Mucosa of descending colon (tissue), 3 donors: ENCODE data around the gene COL8A1. TPM values are rescaled to one million over a fixed set of nuclear protein-coding genes. Genes with fewer than 3 reads are reported as not detected.

ENCODE experiments used
- ATAC-seq: fragments of 200-7000 bp; cut with Tn5 transposase; one replicate; pipeline ENCODE4 v1.9.1; 2020; ENCODE audit warnings: mild to moderate bottlenecking, moderate library complexity
- DNase-seq, 3 donors: peaks; one replicate each; pipeline ENCODE4 v3.0.0-alpha.2; 2020
- H3K36me3 ChIP-seq: fragments of 200-600 bp; one replicate; pipeline ENCODE4 v1.8.0; 2021; ENCODE audit warnings: low read depth, mild to moderate bottlenecking
- H3K4me1 ChIP-seq: fragments of 200-600 bp; one replicate; pipeline ENCODE4 v1.8.0; 2021; ENCODE audit warnings: low read depth, mild to moderate bottlenecking
- H3K4me3 ChIP-seq: fragments of 200-600 bp; one replicate; pipeline ENCODE4 v1.8.0; 2021; ENCODE audit warnings: mild to moderate bottlenecking
- H3K9me3 ChIP-seq: fragments of 200-600 bp; one replicate; pipeline ENCODE4 v1.8.0; 2021; ENCODE audit warnings: mild to moderate bottlenecking
- CTCF ChIP-seq: fragments of 200-600 bp; IDR thresholded peaks from one replicate; pipeline ENCODE4 v1.8.0; 2022; ENCODE audit warnings: antibody characterized with exemption, mild to moderate bottlenecking
- intact Hi-C, 2 donors: fragments of 100-400 bp; cut with DNase I in 1 of 2; cut with micrococcal nuclease in 1 of 2; formaldehyde crosslinking; loops; one replicate each; pipeline versions ENCODE4 v1.11.0 to v1.11.1; 2022; cut with DNase I, micrococcal nuclease
- total RNA-seq, 3 donors: library from RNA; stranded (reverse); fragmentation: NEBNext Ultra II Directional in 2 of 3; extraction: Animal tissue kit (Norgen Biotek cat#: 25700) in 2 of 3; gene quantifications; one replicate each; pipeline versions ENCODE4 v1.2.1 to v1.2.4, GENCODE V29; 2021 to 2023
- donor health status: DM: no; HTN: no; CAD: no; lungs with moderate emphysema.
- donor health status: DM: no; HTN: no; CAD: no.
- donor health status: DM: no; HTN: yes; CAD: no.

Gene COL8A1
- total RNA-seq, 3 donors from 2014 or later, result 0.75 to 7.6 (median 3.8) TPM

GRCh38 chr3:99625643-99626416 is 12.6 kb upstream of the COL8A1 start:
- Histone ChIP-seq H3K9me3 (no peaks in the 10 kb centered on the region), H3K4me1 (no peaks in the 10 kb centered on the region), H3K4me3 (no peak overlapping the region), H3K36me3 (no peaks in the 10 kb centered on the region)
- no peak for TF ChIP-seq CTCF
- DNase-seq (no peak), ATAC-seq (no peak)
- intact Hi-C loops, result no loop called here

GRCh38 chr3:99626417-99626788 is 12.0 kb upstream of the COL8A1 start:
- H3K9me3 ChIP-seq, result no peaks in the 10 kb centered on the region
- DNase-seq, result no peak
- no peaks in the 10 kb centered on the region for H3K36me3 ChIP-seq
- ATAC-seq, result no peak
- intact Hi-C loops, result no loop called here
- H3K4me3 ChIP-seq, result no peak overlapping the region
- no peak for TF ChIP-seq CTCF
- no peaks in the 10 kb centered on the region for H3K4me1 ChIP-seq

- Histone ChIP-seq H3K36me3 (no peaks in the 10 kb centered on the region), H3K4me1 (no peaks in the 10 kb centered on the region), H3K9me3 (no peaks in the 10 kb centered on the region), H3K4me3 (no peak overlapping the region)
- TF ChIP-seq CTCF, result no peak
- ATAC-seq (no peak), DNase-seq (no peak)
- intact Hi-C loops, result no loop called here
Observed at GRCh38 chr3:99627062-99627826, 11.2 kb upstream of the COL8A1 start.

GRCh38 chr3:99630815-99631214 is 7.6 kb upstream of the COL8A1 start:
- TF ChIP-seq CTCF, result no peak
- Histone ChIP-seq H3K4me1 (no peaks in the 10 kb centered on the region), H3K9me3 (no peaks in the 10 kb centered on the region), H3K4me3 (no peak overlapping the region), H3K36me3 (no peaks in the 10 kb centered on the region)
- intact Hi-C loops, result no loop called here
- ATAC-seq (no peak), DNase-seq (no peak)

GRCh38 chr3:99633887-99634558 is 4.4 kb upstream of the COL8A1 start:
- no peak overlapping the region for H3K4me3 ChIP-seq
- no peak for DNase-seq
- TF ChIP-seq CTCF, result no peak
- H3K36me3 ChIP-seq, result no peaks in the 10 kb centered on the region
- no peaks in the 10 kb centered on the region for H3K4me1 ChIP-seq
- no peaks in the 10 kb centered on the region for H3K9me3 ChIP-seq
- intact Hi-C loops, result no loop called here
- ATAC-seq, result no peak
